NCI-H1694 (cell line): ENCODE results near the gene BIN1.

ENCODE experiments used
- DNase-seq: peaks from one replicate; lab custom pipeline; 2025; lab: John Stamatoyannopoulos, UW

The BIN1 gene

DNA sequence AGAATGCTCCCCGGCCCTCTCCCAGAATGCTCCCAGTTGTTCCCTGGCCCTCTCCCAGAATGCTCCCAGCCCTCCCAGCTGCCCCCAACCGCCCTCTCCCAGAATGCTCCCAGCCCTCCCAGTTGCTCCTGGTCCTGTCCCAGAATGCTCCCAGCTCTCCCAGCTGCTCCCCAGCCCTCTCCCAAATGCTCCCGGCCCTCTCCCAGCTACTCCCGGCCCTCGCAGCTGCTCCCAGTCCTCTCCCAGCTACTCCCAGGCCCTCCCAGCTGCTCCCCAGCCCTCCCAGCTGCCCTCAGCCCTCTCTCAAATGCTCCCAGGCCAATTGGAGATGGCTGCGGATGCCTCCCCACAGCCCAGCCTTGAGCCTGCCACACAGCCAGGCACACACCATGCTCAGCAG, 31.1 kb downstream of the BIN1 start:
- DNase-seq = no peak

DNA sequence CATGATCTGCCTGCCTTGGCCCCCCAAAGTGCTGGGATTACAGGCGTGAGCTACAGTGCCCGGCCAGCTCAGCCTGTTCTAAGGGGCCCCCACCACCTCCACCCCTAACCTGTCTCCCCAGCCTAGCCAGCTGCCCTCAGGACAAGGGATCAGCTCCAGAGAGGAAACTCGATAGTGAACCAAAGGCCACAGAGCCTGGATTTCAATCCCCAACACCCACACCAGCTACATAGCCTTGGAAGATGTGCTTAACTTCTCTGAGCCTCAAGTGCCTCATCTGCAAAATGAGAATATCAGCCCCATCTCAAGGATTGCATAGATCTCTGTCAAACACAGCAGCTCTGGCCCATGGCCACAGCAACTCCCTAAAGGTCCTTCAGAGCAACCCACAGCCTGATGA, 32.0 kb downstream of the BIN1 start:
- DNase-seq = no peak

DNA sequence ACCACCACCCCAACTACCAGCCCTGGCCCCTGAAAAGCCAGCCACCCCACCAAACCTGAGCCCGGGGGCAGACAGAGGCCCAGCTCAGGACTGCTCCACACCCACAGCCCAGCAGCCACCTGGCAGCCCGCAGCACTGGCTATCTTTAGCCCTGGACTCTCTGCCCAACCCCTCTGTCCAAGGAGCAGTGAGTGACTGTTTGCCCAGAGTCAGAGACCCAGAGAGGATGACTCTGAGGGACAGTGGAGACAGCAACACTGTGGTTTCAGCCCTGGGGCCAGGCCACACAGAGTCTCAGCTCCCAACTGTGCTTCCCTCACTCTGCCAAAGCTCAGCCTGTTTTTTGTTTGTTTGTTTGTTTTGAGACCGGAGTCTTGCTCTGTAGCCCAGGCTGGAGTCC, 32.6 kb downstream of the BIN1 start:
- no peak for DNase-seq

DNA sequence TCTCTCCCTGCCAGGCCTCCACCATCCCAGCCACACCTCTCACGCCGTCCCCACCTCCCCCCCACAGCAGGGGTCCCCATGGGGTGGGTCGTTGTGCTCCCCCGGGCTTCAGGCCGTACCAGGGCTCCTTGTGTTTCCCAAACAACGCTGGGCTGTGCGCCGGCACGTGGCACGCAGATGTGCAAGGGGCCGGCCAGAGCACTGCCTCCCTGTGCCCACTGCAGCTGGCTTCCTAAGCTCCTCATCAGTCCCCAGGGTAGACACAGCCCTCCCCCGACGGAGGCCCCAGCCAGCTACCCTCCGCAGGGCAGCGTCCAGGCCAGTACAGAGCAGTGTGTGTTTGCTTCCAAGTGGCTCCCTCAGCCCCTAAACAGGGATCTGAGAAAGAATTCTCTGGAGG, 34.0 kb downstream of the BIN1 start:
- DNase-seq = no peak

DNA sequence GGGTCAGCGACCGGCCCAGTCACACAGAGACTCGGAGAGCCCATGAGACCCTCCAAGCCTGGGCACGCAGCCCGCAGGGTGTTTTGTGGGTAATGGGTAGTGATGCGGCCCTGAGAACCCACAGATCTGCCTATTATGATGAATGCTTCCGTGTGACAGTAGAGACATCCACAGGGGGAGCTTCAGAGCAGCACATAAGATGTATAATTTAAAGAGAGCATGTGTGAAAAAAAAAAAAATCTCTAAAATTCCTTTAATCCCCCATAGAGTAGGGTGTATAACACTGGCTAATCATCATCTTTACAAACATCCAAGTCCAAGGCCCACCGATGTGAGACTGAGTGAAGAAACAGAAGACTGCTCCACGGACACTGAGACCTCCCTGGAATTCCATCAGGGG, 34.6 kb downstream of the BIN1 start:
- DNase-seq = no peak

DNA sequence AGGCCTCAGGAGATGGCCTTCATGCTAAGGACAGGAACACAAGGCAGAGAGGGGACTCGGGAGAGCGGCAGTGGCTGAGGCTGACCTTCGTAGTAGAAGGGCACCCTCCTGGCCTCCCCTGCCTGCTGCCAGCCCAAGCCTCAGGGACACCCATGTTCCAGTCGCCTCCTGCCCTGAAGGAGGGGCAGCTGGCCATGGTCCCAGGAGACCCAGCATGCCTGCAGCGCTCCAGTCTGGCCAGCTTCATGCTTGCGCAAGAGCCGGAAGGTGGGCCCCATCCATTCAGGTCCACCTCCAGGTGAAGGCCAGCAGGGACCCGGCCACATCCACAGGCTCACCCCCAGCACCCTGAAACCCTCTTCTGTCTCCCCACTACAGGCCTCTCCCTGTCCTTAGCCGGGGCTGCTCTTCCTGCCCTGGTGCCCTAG, 35.0 kb downstream of the BIN1 start:
- no peak for DNase-seq

DNA sequence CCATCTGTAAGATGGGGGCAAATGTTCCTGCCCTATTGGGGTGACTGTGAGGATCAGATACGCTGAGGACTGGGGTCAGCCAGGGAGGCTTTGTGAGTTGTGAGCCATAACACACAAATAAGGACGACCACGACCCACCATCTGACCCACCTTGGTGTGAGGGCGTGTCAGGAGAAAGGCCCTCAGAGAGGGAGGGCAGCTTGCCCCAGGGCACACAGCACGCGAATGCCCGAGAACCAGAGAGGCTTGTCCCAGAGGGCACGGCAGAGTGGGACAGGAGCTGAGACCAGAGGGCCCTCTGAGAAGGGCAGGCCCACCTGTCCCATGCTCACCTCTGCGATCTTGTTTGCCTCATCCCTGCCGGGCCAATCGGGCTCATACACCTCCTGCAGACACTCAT, 36.7 kb downstream of the BIN1 start:
- DNase-seq = no peak

DNA sequence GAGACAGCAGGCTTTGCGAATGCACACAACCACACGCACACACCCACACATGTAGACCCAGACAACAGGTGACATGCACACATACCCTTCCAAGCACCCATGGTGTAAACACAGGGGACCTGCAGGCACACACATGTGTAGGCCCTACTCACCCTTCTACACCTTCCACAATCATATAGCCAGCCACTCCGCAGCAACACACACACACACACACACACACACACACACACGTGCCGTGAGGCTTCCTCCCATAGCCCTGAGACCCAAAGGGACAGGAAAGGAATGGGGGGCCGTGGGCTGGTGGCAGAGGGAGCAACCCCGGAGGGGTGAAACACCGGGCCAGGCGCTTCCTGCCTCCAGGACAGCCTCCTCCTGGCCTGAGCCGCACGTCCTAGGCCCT, 37.4 kb downstream of the BIN1 start:
- no peak for DNase-seq

DNA sequence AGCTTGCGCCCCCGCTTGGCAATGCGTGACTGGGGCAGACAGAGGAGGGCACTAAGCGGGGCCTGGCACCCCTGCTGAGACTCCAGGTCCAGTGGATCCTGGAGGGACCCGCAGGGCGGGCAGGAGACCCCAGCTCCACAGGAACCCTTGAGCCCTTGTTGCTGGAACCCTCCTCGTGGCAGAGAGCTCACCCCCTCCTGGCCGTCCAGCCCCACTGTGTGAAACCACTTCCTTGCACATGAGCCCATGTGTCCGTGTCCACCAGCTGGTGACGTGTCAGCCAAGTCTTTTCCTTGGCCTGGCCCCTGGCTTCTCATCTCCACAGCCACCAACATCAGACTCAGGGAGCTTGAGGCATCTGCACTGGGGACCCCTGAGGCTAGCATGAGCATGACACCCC, 38.0 kb downstream of the BIN1 start:
- no peak for DNase-seq

DNA sequence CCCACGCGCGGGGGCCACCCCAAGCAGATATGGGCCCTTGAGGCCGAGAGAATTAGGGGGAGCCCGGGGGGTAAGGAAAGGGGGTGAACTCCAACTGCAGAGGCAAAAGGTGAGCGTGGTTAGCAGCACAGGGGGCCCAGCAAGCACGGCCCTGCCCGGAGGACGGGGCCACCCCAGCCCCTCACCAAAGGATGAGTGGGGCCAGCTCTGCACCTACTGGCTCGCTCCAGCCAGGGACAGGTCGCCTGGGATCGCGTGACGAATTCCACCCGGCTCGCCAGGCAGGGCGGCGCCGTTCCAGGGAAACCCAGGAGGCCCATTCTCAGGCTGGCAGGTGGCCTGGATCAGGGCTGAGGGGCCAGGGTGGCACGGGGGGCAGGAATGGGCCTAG, 38.6 kb downstream of the BIN1 start:
- DNase-seq = no peak

DNA sequence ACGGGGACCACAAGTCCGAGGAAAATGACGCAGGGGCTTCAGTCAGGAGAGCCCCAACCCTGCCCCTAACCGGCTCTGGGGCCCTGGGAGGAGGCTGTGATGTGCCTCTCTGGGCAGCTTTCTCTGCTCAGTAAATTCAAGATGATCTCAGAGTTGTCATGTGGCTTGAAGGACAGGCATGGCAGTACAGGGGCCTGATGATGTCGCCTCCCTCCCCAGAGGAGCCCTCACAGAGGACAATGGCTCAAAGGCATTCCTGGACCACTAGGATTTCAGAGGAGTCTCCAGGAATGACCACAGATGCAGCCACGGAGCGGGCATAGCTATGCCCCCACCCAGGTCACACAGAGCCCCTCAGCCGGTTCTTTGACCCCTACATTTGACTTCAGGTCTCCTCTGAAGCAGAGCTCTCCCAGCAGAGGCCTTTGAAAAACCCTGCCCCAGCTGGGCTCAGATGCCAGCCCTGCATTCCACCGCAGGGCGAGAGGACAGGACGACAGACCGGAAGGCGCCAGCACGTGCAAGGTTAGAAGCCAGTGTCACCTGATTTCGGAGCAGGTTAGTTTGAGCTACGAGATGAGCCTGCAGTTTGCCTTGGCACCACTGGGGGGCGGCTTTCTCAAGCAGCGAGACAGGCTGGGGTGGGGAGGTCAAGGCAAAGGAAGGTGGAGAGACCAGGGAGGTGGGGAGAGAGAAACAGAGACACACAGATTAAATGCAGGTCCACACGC, 39.2 kb downstream of the BIN1 start:
- peak; percentile 18 for DNase-seq

DNA sequence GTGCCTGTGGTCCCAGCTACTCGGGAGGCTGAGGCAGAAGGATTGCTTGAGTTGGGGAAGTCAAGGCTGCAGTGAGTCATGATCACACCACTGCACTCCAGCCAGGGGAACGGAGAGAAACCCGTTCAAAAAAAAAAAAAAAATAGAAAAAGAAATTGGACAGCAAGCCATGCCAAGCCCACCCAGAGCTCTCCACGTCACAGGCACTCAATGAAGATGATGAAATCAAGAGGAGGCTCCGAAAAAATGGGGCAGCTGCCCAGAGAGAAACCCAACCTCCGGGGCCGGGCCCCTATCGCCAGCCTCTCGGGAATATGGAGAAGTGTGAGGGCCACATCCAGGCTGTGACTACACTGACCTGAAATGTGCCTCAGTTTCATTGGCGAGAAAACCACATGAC, 40.0 kb downstream of the BIN1 start:
- DNase-seq = no peak

DNA sequence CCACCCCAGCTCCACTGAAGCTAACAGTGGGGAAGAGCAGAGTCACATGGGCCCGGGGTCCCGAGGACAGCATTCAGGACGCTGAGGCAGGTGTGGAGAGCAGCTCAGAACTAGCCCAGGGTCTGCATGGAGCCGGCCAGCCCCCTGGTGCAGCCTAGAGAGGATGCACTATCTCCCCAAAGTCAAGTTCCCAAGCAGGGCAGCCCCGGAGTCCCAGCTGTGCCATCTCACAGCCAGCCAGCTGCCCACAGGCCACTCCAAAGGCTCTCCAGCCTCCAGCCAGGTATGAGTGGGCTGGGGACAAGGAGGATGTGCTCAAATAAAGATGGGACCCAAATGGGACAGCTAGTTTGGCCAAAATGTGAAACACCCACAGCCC, 41.0 kb downstream of the BIN1 start:
- DNase-seq = no peak

DNA sequence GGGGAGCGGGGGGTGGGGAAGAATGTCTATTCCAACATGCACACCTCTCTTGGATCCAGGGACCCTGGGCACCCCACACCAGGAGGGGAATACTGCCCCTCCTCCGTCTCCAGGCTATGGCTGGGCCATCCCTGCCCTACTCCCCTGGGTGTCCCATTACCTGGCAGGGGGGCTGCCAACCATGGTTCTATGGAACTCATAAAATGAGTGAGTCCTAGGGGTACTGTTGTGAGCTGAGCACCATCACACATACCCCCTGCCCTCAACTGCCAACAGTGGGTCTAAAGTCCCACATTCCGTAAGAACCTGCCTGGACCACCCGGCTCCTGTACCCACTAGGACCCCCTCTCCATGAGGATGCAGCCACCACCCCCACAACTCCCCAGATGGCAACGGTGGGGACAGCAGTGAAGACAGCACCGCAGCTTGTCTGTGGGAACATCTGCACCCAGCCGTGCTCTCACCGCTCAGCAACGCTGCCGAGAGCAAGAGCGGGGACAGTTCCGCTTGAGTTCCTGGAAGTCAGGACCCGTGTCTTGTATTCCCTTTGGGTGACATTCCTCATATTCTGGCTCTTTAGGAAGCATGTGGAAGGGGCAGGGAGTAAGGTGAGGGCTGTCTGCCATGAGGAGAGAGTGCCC, 41.5 kb downstream of the BIN1 start:
- no peak for DNase-seq

DNA sequence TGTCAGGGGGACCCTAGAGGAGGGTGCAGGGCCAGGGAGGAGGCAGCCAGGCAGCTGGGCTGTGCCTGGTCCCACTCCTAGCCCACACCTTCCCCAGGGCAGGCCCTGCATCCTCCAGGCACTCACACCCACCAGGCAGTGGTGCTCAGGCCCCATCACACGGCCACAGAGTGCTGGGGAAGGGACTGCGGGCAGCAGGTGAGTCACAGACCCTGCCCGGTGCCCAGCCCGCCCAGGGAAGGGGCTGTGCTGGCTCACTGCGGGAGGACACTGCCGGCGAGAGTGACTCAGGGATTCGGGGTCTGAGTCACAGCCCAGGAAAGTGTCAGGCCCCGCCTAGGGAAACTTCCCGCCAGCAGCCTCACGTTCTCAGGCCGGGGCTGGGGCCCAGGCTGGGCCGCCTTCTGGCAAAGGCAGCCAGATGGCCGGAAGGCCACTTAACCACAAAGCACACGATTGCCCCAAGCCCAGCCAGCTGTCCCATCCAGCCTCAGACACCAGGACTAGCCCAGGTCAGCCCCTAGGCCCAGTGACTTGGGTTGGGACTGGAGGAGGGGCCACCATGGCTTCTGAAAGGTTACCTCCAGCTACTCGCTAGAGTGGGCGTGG, 42.2 kb downstream of the BIN1 start:
- no peak for DNase-seq

DNA sequence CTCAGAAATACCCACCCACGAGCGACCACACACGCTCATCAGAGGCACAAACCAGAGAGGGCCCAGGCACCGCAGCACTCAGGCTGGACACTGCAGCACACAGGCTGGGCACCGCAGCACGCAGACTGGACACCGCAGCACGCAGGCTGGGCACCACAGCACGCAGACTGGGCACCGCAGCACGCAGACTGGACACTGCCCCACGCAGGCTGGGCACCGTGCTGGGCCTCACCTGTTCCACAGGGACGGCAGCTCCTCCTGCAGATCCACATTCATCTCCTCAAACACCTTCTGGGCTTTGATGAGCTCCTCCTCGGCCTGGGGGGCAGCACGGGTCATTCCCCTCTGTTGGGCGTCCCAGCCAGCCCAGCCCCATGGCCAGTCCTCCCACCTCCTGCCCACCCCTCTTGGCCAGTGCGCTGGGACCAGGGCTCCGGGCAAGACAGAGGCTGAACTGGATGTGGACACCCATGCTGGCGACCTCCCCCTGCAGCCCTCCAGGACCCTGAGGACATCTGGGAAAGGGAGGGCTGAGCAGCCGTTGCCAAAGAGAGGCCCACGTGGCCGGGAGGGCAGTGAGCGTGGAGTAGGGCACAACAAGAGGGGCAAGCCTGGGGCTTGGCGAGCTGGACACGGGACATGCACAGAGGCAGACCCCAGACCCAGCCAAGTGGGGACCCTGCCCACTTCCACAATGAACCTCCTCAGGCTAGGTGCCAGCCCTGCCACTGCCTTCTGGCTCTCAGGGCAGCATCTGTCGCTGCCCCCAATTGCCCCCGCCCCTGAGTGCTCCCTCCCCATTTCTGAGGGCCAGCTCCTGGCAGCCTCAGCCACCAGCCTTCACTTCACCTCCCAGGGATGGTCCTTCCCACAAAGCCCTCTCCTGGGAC, 43.0 kb downstream of the BIN1 start:
- no peak for DNase-seq

DNA sequence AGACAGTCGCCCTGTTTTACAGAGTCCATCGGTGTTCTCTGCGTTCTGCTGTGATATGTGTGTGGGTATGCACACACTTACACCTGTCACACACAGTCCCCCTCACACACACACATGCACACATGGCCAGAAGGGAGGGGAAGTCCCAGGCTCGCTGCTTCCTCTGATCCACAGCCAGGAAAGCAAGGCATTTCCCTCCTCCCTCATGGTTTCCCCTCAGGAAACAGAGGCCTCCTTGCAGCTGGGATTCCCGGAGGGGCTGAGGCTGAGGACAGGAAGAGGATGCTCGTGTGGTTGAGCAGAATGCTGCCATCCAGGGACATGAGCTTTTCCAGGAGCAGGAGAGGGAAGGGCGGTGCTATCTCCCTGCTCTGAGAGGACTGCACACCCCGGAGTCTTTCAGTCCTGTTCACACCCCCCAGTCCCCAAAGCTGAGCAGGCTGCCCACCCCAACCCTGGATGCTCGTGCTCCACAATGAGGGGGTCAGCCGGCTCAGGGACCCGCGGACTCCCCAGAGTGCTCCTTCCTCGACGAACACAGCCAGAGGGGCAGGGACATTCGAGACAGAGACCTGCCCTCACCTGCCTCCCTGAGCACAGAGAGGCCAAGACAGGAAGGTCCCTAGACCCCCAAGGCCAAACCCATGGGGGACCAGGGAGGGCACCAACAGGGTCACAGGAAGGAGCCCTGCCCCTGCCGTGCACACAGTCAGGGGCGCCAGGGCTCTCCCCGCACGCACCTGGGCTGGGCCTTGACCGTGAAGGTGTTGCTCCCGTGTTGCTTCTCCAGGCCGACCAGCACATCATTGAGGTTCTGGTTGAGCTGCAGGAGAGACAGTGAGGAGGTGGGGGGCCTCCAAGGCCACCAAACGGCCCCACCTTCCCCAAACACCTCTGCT, 45.3 kb downstream of the BIN1 start:
- DNase-seq = no peak

DNA sequence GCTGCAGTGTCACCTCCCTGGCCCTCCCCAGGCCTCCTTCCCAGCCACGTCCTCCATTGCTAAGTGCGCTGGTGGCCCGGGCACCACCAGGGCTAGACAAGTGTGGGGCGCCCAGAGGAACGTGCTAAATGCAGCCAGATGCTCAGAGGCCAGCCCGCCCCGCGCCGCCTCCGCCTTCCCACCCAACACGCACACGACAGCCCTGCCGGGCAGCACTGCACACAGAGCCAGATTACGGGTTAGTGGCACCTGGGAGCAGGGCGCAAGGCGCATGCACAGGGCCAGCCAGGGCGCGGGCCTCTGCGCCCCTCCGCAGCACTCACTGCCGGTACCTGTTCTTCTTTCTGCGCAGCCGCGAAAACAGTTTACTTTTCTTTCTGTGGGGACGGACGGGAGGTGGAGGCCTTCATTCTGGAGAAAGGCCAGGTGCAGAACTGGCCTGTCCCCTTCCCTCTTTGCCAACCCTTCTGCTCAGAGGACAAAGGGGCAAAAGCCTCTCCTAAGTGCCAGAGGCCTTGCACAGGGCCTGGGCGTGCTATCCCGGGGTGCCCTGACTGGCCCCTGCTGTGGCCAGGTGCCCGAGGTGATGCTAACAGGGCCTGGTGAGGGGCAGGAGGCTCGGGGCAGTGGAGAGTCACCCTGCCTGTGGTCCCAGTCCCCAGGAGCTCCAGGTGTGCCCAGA, 46.5 kb downstream of the BIN1 start:
- no peak for DNase-seq

DNA sequence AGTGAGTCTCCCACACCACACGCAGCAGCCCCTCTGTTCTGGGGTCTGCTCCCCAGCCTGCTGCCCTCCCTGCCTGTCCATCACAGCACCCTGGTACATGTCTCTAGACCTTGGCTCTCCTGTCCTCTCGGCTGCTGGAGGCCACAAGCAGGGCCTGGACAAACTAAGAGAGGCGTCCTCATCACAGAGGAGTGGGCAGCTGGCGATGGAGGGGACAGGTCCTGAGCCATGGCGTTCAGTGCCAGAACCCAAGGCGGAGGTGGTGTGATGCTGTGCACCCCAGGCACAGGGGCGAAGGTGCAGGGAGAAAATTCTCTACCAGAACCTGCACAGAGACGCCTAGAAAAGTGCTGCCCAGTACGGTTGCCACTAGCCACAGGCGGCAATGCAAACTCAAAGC, 47.4 kb downstream of the BIN1 start:
- no peak for DNase-seq

DNA sequence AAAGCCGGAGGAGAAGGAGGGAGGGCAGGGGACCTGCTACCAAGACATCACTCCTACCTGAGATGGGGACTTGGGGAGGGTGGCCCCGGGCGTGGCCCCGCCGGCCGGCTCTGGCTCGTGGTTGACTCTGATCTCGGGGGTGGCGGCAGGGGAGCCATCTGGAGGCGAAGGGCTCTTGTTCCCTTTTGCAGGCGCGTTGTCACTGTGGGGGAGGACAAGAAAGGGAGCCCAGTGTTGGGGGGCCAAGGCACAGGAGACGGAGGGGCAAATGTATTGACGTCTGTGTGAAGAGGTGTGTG, 48.1 kb downstream of the BIN1 start:
- no peak for DNase-seq

DNA sequence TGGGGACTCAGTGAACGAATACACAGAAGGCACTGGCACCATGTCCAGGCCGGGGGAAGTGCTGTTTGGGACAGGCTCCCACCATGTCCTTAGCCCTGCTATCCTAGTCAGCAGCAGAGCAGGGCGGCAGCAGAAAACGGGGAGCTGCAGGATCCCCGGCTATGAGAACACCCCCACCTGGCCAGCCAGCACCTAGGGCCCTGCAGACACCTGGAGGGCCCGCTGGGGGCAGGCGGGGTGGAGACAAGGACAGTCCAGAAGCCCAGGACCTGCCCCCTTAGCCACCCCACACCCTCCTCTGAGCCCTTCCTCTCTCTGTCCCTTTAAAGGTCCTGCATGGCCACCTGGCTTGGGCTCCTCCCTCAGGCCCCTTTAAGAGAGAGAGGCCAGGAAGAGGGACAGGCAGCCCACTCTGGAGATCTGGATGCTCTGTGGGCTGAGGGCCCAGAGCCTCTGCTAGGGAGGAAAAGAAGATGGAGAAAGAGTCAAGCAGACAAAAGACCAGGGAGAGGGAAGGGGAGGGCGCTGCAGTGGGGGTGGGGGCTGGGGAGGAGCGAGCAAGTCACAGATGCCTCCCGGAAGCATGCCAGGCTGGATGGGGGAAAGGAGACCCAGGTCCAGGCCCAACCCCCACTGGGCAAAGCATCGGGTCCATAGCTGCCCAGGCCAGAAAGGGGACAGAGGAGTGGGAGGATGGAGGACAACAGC, 48.6 kb downstream of the BIN1 start:
- DNase-seq = no peak
